Measurements from ENCODE around the gene RBM15B.

Gene RBM15B

GRCh38 chr3:51403675-51404074, 12.6 kb downstream of the RBM15B start:
- TF ChIP-seq CTCF (IDR thresholded peaks at IDR 0.05; ENCODE audit: low read depth, low read length), result no peak

GRCh38 chr3:51408021-51408420, 16.9 kb downstream of the RBM15B start:
- TF ChIP-seq CTCF (IDR thresholded peaks at IDR 0.05; ENCODE audit: low read depth, low read length), result no peak
- no peak overlapping the region for H3K4me3 ChIP-seq (ENCODE audit: low read depth, low read length)

More at GRCh38 chr3:51403675-51404074, 12.6 kb downstream of the RBM15B start:
- no peak overlapping the region for H3K4me3 ChIP-seq (ENCODE audit: low read depth, low read length)

- H3K4me3 ChIP-seq (ENCODE audit: low read depth, low read length), result no peak overlapping the region
- TF ChIP-seq CTCF (IDR thresholded peaks at IDR 0.05; ENCODE audit: low read depth, low read length), result no peak
Measured at GRCh38 chr3:51408813-51409212, 17.7 kb downstream of the RBM15B start.

GRCh38 chr3:51422211-51422610, 31.1 kb downstream of the RBM15B start:
- no peak overlapping the region for H3K4me3 ChIP-seq (ENCODE audit: low read depth, low read length)
- no peak for TF ChIP-seq CTCF (IDR thresholded peaks at IDR 0.05; ENCODE audit: low read depth, low read length)

GRCh38 chr3:51426921-51427320, 35.8 kb downstream of the RBM15B start:
- no peak for TF ChIP-seq CTCF (IDR thresholded peaks at IDR 0.05; ENCODE audit: low read depth, low read length)

GRCh38 chr3:51429138-51429537, 38.1 kb downstream of the RBM15B start:
- no peak overlapping the region for H3K4me3 ChIP-seq (ENCODE audit: low read depth, low read length)
- no peak for TF ChIP-seq CTCF (IDR thresholded peaks at IDR 0.05; ENCODE audit: low read depth, low read length)

More at GRCh38 chr3:51426921-51427320, 35.8 kb downstream of the RBM15B start:
- no peak overlapping the region for H3K4me3 ChIP-seq (ENCODE audit: low read depth, low read length)

GRCh38 chr3:51434110-51434509, 43.0 kb downstream of the RBM15B start:
- no peak for TF ChIP-seq CTCF (IDR thresholded peaks at IDR 0.05; ENCODE audit: low read depth, low read length)

More at GRCh38 chr3:51434110-51434509, 43.0 kb downstream of the RBM15B start:
- H3K4me3 ChIP-seq (ENCODE audit: low read depth, low read length), result no peak overlapping the region

Measured in WI38 (cell line).